Measurements from ENCODE around the gene ATP2A2.
A peak's percentile ranks its signal among the peaks of the same experiment; 100 is the strongest.

Gene ATP2A2

GRCh38 chr12:110311903-110312302, 30.9 kb downstream of the ATP2A2 start:
- TF ChIP-seq CTCF (conservative IDR thresholded peaks at IDR 0.05; ENCODE audit: control insufficient read depth, insufficient read depth, low read depth, low read length): no peak
- no peak overlapping the region for H3K4me3 ChIP-seq (ENCODE audit: control insufficient read depth, low read depth, low read length)
- DNase-seq (ENCODE audit: low read depth): no peak

- peak; percentile 70 for DNase-seq (ENCODE audit: low read depth)
- no peak overlapping the region for H3K4me3 ChIP-seq (ENCODE audit: control insufficient read depth, low read depth, low read length)
- TF ChIP-seq CTCF (conservative IDR thresholded peaks at IDR 0.05; ENCODE audit: control insufficient read depth, insufficient read depth, low read depth, low read length): no peak
Measured at GRCh38 chr12:110312581-110313360, 31.7 kb downstream of the ATP2A2 start.

DNA sequence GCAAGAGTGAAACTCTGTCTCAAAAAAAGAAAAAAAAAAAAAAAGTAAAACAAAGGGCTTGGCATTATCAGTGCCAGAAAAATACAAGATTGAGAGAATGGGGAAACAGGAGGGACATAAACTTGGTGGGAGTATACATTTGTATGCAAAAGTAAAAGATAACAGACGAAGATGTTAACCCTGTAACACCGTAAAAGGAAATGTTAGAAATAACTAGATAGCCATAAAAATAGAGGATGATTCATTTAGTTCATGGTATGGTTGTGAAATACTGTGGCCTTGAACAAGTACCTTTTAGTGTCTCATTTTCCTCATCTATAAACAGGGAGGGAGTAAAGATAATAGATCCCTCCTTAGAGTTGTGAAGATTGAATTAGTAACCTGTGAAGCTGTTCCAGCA, 33.3 kb downstream of the ATP2A2 start:
- TF ChIP-seq CTCF (conservative IDR thresholded peaks at IDR 0.05; ENCODE audit: control insufficient read depth, insufficient read depth, low read depth, low read length): no peak
- H3K4me3 ChIP-seq (ENCODE audit: control insufficient read depth, low read depth, low read length): no peak overlapping the region
- peak; percentile 83 for DNase-seq (ENCODE audit: low read depth)

- peak; percentile 88 for DNase-seq (ENCODE audit: low read depth)
- H3K4me3 ChIP-seq (ENCODE audit: control insufficient read depth, low read depth, low read length): no peak overlapping the region
- no peak for TF ChIP-seq CTCF (conservative IDR thresholded peaks at IDR 0.05; ENCODE audit: control insufficient read depth, insufficient read depth, low read depth, low read length)
Measured at GRCh38 chr12:110316861-110317260, 35.8 kb downstream of the ATP2A2 start.

GRCh38 chr12:110317911-110318310, 36.9 kb downstream of the ATP2A2 start:
- H3K4me3 ChIP-seq (ENCODE audit: control insufficient read depth, low read depth, low read length): no peak overlapping the region
- no peak for TF ChIP-seq CTCF (conservative IDR thresholded peaks at IDR 0.05; ENCODE audit: control insufficient read depth, insufficient read depth, low read depth, low read length)
- DNase-seq (ENCODE audit: low read depth): peak; percentile 53

DNA sequence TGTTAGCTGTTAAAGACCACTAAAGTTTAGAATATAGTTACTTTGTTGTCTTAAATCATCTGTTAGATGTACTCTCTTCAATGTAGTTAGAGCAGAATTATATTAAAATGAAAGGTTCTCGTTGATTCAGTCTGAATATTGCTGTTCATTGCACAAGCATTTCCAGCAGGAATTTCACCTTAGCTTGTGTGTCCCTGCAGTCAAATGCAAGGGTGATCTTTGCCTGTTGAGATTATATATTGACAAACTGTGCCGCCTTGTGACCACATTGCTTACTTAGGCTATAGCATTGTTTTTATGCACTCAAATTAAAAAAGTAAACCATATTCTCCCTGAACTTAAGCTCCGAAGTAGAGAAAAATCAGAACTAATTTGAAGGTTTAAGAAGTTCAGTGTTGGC, 39.5 kb downstream of the ATP2A2 start:
- DNase-seq (ENCODE audit: low read depth): no peak
- H3K4me3 ChIP-seq (ENCODE audit: control insufficient read depth, low read depth, low read length): no peak overlapping the region
- no peak for TF ChIP-seq CTCF (conservative IDR thresholded peaks at IDR 0.05; ENCODE audit: control insufficient read depth, insufficient read depth, low read depth, low read length)

All from fibroblast of mammary gland (primary cell).